Retinal pigment epithelial cell (primary cell): ENCODE measurements around the gene SLC30A7.
A peak's percentile ranks its signal among the peaks of the same experiment; 100 is the strongest.

ENCODE experiments used
- DNase-seq: peaks from one replicate; pipeline ENCODE4 v3.0.0-alpha.2; 2010; ENCODE audit warnings: low read depth
- H3K4me3 ChIP-seq: 2 replicates; pipeline ENCODE4 v1.5.1; 2011; ENCODE audit warnings: mild to moderate bottlenecking, low read length, control low read depth, moderate library complexity
- CTCF ChIP-seq: conservative IDR thresholded peaks from 2 replicates; pipeline ENCODE4 v1.5.1; 2011; ENCODE audit warnings: low read depth, low read length, control low read depth, inconsistent platforms

SLC30A7 gene

GRCh38 chr1:100989306-100990077 is 93.6 kb downstream of the SLC30A7 start:
- no peak for TF ChIP-seq CTCF
- DNase-seq: peak; percentile 47
- no peak overlapping the region for H3K4me3 ChIP-seq

- H3K4me3 ChIP-seq: no peak overlapping the region
- DNase-seq: no peak
- TF ChIP-seq CTCF: no peak
Measured at GRCh38 chr1:100995198-100995988, 99.5 kb downstream of the SLC30A7 start.

- H3K4me3 ChIP-seq: no peak overlapping the region
- TF ChIP-seq CTCF: no peak
- DNase-seq: no peak
Measured at GRCh38 chr1:100998426-100998825, 102.5 kb downstream of the SLC30A7 start.

GRCh38 chr1:101000131-101000873 is 104.4 kb downstream of the SLC30A7 start:
- H3K4me3 ChIP-seq: no peak overlapping the region
- TF ChIP-seq CTCF: no peak
- no peak for DNase-seq

- no peak overlapping the region for H3K4me3 ChIP-seq
- no peak for TF ChIP-seq CTCF
- DNase-seq: no peak
Measured at GRCh38 chr1:101002551-101002950, 106.7 kb downstream of the SLC30A7 start.

- DNase-seq: no peak
- no peak overlapping the region for H3K4me3 ChIP-seq
- TF ChIP-seq CTCF: no peak
Measured at GRCh38 chr1:101003012-101003650, 107.2 kb downstream of the SLC30A7 start.
